GM12878 (cell line): Measurements from ENCODE around the gene JAG1. TPM values are rescaled to one million over a fixed set of nuclear protein-coding genes. Genes with fewer than 3 reads are reported as not detected.

Experiments
- ATAC-seq: fragments of 200-7000 bp; cut with Tn5 transposase; 3 replicates; pipeline ENCODE4 v1.9.1; 2020; ENCODE audit warnings: mild to moderate bottlenecking, moderate library complexity
- BruUV-seq: library from RNA; stranded (reverse); fragments of 400-500 nt; replicated peaks from 2 replicates; lab custom pipeline; 2021; lab: Mats Ljungman, UMichigan
- CTCF ChIA-PET: fragments of 300-600 bp; sonication (Branson Sonifier 250); formaldehyde crosslinking; extraction: SDS; loops from one replicate; lab custom pipeline; 2021; ENCODE audit warnings: inconsistent platforms; lab: Yijun Ruan, JAX
- POLR2A ChIA-PET: fragments of 350-600 bp; formaldehyde crosslinking; extraction: SDS; loops from one replicate; lab custom pipeline; 2021; ENCODE audit warnings: inconsistent platforms; lab: Charles Lee
- RAD21 ChIA-PET: fragments of 300-600 bp; sonication (Branson Sonifier 250); formaldehyde crosslinking; loops from one replicate; lab custom pipeline; 2023; ENCODE audit warnings: antibody characterized with exemption; ENCODE audit not compliant: unreplicated experiment; lab: Charles Lee
- SMC1A ChIA-PET: fragments of 300-600 bp; sonication (Branson Sonifier 250); formaldehyde crosslinking; loops from one replicate; lab custom pipeline; 2023; ENCODE audit not compliant: unreplicated experiment, uncharacterized antibody; lab: Charles Lee
- DNase-seq: peaks from one replicate; pipeline ENCODE4 v3.0.0-alpha.2; 2011; ENCODE audit warnings: low read depth, low spot score
- FAIRE-seq: peaks from 3 replicates; lab custom pipeline; 2011; peaks lifted over from hg19 to GRCh38; lab: Jason Lieb, UNC
- H2AFZ ChIP-seq: 2 replicates; pipeline ENCODE4 v1.6.0; 2011; ENCODE audit warnings: low read depth, low read length, control low read depth; ENCODE audit not compliant: control insufficient read depth
- H3K27ac ChIP-seq: 2 replicates; pipeline ENCODE4 v1.5.1; 2011; ENCODE audit warnings: control low read depth; ENCODE audit not compliant: control insufficient read depth, insufficient read depth
- H3K27me3 ChIP-seq, 2 experiments: replicated peaks in 1 of 2; 2 replicates each; pipeline versions ENCODE4 v1.6.0 to v1.6.1; 2011; ENCODE audit warnings: low read length in 1 of 2; ENCODE audit not compliant: control insufficient read depth in 2 of 2, insufficient read depth in 2 of 2
- H3K36me3 ChIP-seq, 2 experiments: 2 replicates each; pipeline ENCODE4 v1.5.1; 2011; ENCODE audit warnings: low read length in 1 of 2; ENCODE audit not compliant: control insufficient read depth in 2 of 2, insufficient read depth in 2 of 2
- H3K4me1 ChIP-seq: 2 replicates; pipeline ENCODE4 v1.6.1; 2011; ENCODE audit warnings: mild to moderate bottlenecking, low read length, moderate library complexity, mixed read lengths; ENCODE audit not compliant: control insufficient read depth, insufficient read depth
- H3K4me2 ChIP-seq: 2 replicates; pipeline ENCODE4 v1.6.0; 2011; ENCODE audit warnings: control low read depth; ENCODE audit not compliant: control insufficient read depth, insufficient read depth
- H3K4me3 ChIP-seq: fragments of 200-600 bp; sonication (generic); 2 replicates; pipeline ENCODE4 v1.5.1; 2016
- H3K79me2 ChIP-seq: 2 replicates; pipeline ENCODE4 v1.6.0; 2011; ENCODE audit warnings: low read length; ENCODE audit not compliant: control insufficient read depth, insufficient read depth
- H3K9ac ChIP-seq: 2 replicates; pipeline ENCODE4 v1.8.0; 2011; ENCODE audit warnings: low read length, control low read depth, mixed read lengths; ENCODE audit not compliant: control insufficient read depth, insufficient read depth
- H3K9me3 ChIP-seq: replicated peaks from 3 replicates; pipeline ENCODE4 v1.5.1; 2011; ENCODE audit warnings: mild to moderate bottlenecking, low read length; ENCODE audit not compliant: control insufficient read depth, insufficient read depth
- H4K20me1 ChIP-seq: 2 replicates; pipeline ENCODE4 v1.6.0; 2011; ENCODE audit not compliant: control insufficient read depth, insufficient read depth
- ATF2 ChIP-seq: IDR thresholded peaks from 2 replicates; pipeline ENCODE4 v1.6.1; 2012; ENCODE audit warnings: low read length, inconsistent platforms
- CHD1 ChIP-seq: IDR thresholded peaks from 2 replicates; pipeline ENCODE4 v1.6.1; 2012; ENCODE audit warnings: low read depth, low read length, improper control_type of control experiment
- E4F1 ChIP-seq: fragments of 450-650 bp; IDR thresholded peaks from 2 replicates; pipeline ENCODE4 v1.6.1; 2018; ENCODE audit warnings: borderline replicate concordance, mild to moderate bottlenecking; ENCODE audit not compliant: partially characterized antibody
- LARP7 ChIP-seq: fragments of 450-650 bp; IDR thresholded peaks from 2 replicates; pipeline ENCODE4 v1.6.1; 2017; ENCODE audit warnings: mild to moderate bottlenecking
- MEF2A ChIP-seq: IDR thresholded peaks from 2 replicates; pipeline ENCODE4 v1.6.1; 2011; ENCODE audit warnings: low read depth, mild to moderate bottlenecking, low read length, moderate library complexity; ENCODE audit not compliant: insufficient read depth
- SKIL ChIP-seq: fragments of 450-650 bp; IDR thresholded peaks from 2 replicates; pipeline ENCODE4 v1.6.1; 2017; ENCODE audit warnings: mild to moderate bottlenecking, low read depth, inconsistent platforms; ENCODE audit not compliant: poor library complexity, severe bottlenecking
- SUZ12 ChIP-seq: fragments of 200-600 bp; sonication (generic); IDR thresholded peaks from one replicate; pipeline ENCODE4 v1.6.1; 2018; ENCODE audit warnings: antibody characterized with exemption, mild to moderate bottlenecking; ENCODE audit not compliant: unreplicated experiment
- TAF1 ChIP-seq: IDR thresholded peaks from 2 replicates; pipeline ENCODE4 v1.6.1; 2011; ENCODE audit warnings: mild to moderate bottlenecking, low read depth, low read length, borderline replicate concordance
- ZBED1 ChIP-seq: IDR thresholded peaks from 2 replicates; pipeline ENCODE4 v1.6.1; 2016; ENCODE audit warnings: borderline replicate concordance
- ZNF687 ChIP-seq: fragments of 450-650 bp; IDR thresholded peaks from 2 replicates; pipeline ENCODE4 v1.6.1; 2017; ENCODE audit warnings: mild to moderate bottlenecking, moderate library complexity
- WGBS: methylation state at CpG from one replicate; pipeline ENCODE4 v1.1.6; 2016; ENCODE audit warnings: low lambda C conversion rate; ENCODE audit not compliant: insufficient replicate concordance, insufficient coverage; ENCODE audit errors: missing lambda C conversion rate; 5-methylcytosine and 5-hydroxymethylcytosine counted together
- in situ Hi-C: fragments of 300-500 bp; cut with MboI; formaldehyde crosslinking; loops from 9 replicates; pipeline ENCODE4 v1.14.3; 2018; ENCODE audit warnings: mixed read lengths
- intact Hi-C: fragments of 100-400 bp; cut with micrococcal nuclease; formaldehyde crosslinking; loops from one replicate; pipeline ENCODE4 v1.14.2; 2022; ENCODE audit not compliant: unreplicated experiment
- polyA plus RNA-seq, 11 experiments: library from polyadenylated mRNA; depleted of rRNA in 4 of 11; unstranded in 6 of 11; stranded (reverse) in 5 of 11; fragments of >200 nt; fragmentation: Nextera tagmentation in 4 of 11; fragmentation: Illumina TruSeq in 1 of 11; extraction: Ambion mirVana in 4 of 11; extraction: Trizol in 1 of 11; gene quantifications; 1 replicate in 1 of 11; 2 replicates in 10 of 11; pipeline versions ENCODE4 v1.2.1 to v1.2.3, GENCODE V29; 2011 to 2016; ENCODE audit warnings: inconsistent platforms in 2 of 11, missing spikeins in 2 of 11, low read depth in 1 of 11
- total RNA-seq, 4 experiments: library from RNA; depleted of rRNA in 3 of 4; stranded (reverse); fragments of >200 nt in 3 of 4; fragmentation: Illumina TruSeq in 1 of 4; extraction: Trizol in 1 of 4; gene quantifications; 2 replicates each; pipeline versions ENCODE4 v1.2.1 to v1.2.3, GENCODE V29; 2013 to 2021

Gene JAG1
- total and polyA plus RNA-seq, 10 of the 15 experiments (the other 5 are each of a cell fraction or from before 2014, with no cell fraction given): 0.66 to 6.9 (median 1.8) TPM

GRCh38 chr20:10675450-10675848 is 1.6 kb upstream of the JAG1 start:
- BruUV-seq: TSS peak; percentile 73
- ChIA-PET RAD21 (interaction anchor here (0.6 to 3.9 kb wide), 4 partner anchors 189 to 586 kb away, joined by 3 to 17 read pairs (median 3); no protein-coding TSS in a partner anchor), POLR2A (interaction anchor here (1.5 kb wide), 1 partner anchor 123 kb away, joined by 4 read pairs; no protein-coding TSS in a partner anchor), SMC1A (interaction anchor here (0.9 to 2.1 kb wide), 10 partner anchors 13 to 870 kb away, joined by 3 to 4 read pairs (median 4); no protein-coding TSS in a partner anchor), CTCF (interaction anchor here (0.9 to 2.6 kb wide), 10 partner anchors 8 to 868 kb away, joined by 3 to 8 read pairs (median 4); no protein-coding TSS in a partner anchor)
- ATAC-seq (no peak), FAIRE-seq (no peak), DNase-seq (no peak)
- Histone ChIP-seq H3K4me2 (peak overlapping the region; percentile 32; the same call in 1 of the 2 replicates), H3K27ac (no peak overlapping the region), H3K27me3 (peaks cover 0 to 5% of the 10 kb centered on the region in 2 experiments; a peak in 2 of 4 replicates), H2AFZ (no peak overlapping the region), H4K20me1 (no peaks in the 10 kb centered on the region), H3K36me3 (no peaks in the 10 kb centered on the region), H3K9ac (no peak overlapping the region), H3K9me3 (no peaks in the 10 kb centered on the region), H3K79me2 (peaks cover 2% of the 10 kb centered on the region; the same call in 1 of the 2 replicates), H3K4me1 (peaks cover 19% of the 10 kb centered on the region), H3K4me3 (peak overlapping the region; percentile 81)
- WGBS: 98% methylated on average over 4 of the region's 4 CpGs
- intact Hi-C loops: loop anchor here (2.0 to 10.0 kb wide), 5 partner anchors 201 to 729 kb away; no protein-coding TSS in a partner anchor
- in situ Hi-C loops: loop anchor here (10.0 kb wide), 1 partner anchor 869 kb away; no protein-coding TSS in a partner anchor
- TF ChIP-seq SUZ12: no peak
- TF ChIP-seq MEF2A: no peak
- no peak for TF ChIP-seq CHD1
- TF ChIP-seq ATF2: no peak
- no peak for TF ChIP-seq ZNF687
- TF ChIP-seq E4F1: no peak
- TF ChIP-seq SKIL: no peak
- TF ChIP-seq LARP7: no peak
- no peak for TF ChIP-seq ZBED1
- TF ChIP-seq TAF1: no peak
